ENCODE data around the gene GRK1.

DNA sequence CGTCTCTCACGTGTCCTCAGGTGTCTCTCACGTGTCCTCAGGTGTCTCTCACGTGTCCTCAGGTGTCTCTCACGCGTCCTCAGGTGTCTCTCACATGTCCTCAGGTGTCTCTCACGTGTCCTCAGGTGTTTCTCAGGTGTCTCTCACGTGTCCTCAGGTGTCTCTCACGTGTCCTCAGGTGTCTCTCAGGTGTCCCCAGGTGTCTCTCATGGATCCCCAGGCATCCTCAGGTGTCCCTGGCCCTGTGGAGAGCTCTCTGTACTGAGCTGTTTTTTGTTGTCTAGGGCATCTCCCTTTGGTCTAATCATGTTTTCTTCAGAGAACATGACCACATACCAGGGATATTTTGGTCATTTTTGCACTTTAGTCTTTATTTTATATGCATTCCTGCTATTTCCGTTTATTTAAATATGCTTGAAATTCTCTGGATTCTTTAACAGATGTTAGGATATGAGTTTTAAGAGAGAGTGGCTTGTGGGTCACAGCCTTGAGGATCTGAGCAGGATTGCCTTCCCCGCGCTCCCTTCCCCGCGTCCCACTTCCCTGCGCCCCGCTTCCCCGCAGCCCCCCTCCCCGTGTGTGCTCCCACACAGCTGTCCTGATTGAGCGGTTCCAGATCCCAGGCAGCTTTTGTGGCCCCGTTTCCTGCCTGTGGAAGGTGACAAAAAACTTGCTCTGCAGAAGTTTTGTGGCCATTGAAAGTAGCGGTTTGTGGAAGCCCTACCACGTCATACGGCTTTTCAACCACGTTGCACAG, 40.9 kb upstream of the GRK1 start:
- TF ChIP-seq SUZ12 (IDR thresholded peaks at IDR 0.05; ENCODE audit: extremely low read depth, insufficient read depth, insufficient read length) (no peak), ZNF274 (IDR thresholded peaks at IDR 0.05; ENCODE audit: low read depth, low read length) (no peak), YY1 (IDR thresholded peaks at IDR 0.05; ENCODE audit: insufficient read depth, insufficient read length) (no peak)
